Smooth muscle cell (in vitro differentiated cells): ENCODE data around the gene CDKN2B-AS1. TPM values are rescaled to one million over a fixed set of nuclear protein-coding genes. Genes with fewer than 3 reads are reported as not detected.
A peak's percentile ranks its signal among the peaks of the same experiment; 100 is the strongest.

Source experiments
- DNase-seq: peaks from one replicate; lab custom pipeline; 2025; ENCODE audit not compliant: unreplicated experiment; lab: John Stamatoyannopoulos, UW
- H2AFZ ChIP-seq: fragments of 200-600 bp; sonication (generic); 2 replicates; pipeline ENCODE4 v1.6.0; 2016; ENCODE audit warnings: antibody characterized with exemption, low read depth, mild to moderate bottlenecking
- H3F3A ChIP-seq: fragments of 200-600 bp; sonication (generic); 2 replicates; pipeline ENCODE4 v1.6.0; 2017; ENCODE audit warnings: antibody characterized with exemption, low read depth
- H3K27ac ChIP-seq: fragments of 200-600 bp; sonication (generic); 2 replicates; pipeline ENCODE4 v1.5.1; 2016; ENCODE audit warnings: low read depth, mild to moderate bottlenecking
- H3K27me3 ChIP-seq: fragments of 200-600 bp; sonication (generic); 2 replicates; pipeline ENCODE4 v1.6.1; 2016; ENCODE audit warnings: low read depth, mild to moderate bottlenecking
- H3K36me3 ChIP-seq: fragments of 200-600 bp; sonication (generic); 2 replicates; pipeline ENCODE4 v1.5.1; 2016; ENCODE audit warnings: low read depth
- H3K4me1 ChIP-seq: fragments of 200-600 bp; sonication (generic); 2 replicates; pipeline ENCODE4 v1.5.1; 2016; ENCODE audit warnings: low read depth
- H3K4me2 ChIP-seq: fragments of 200-600 bp; sonication (generic); 2 replicates; pipeline ENCODE4 v1.6.0; 2016; ENCODE audit warnings: mild to moderate bottlenecking
- H3K4me3 ChIP-seq: fragments of 200-600 bp; sonication (generic); 2 replicates; pipeline ENCODE4 v1.5.1; 2016; ENCODE audit warnings: mild to moderate bottlenecking
- H3K79me2 ChIP-seq: fragments of 200-600 bp; sonication (generic); 2 replicates; pipeline ENCODE4 v1.6.0; 2016; ENCODE audit warnings: low read depth, mild to moderate bottlenecking
- H3K9ac ChIP-seq: fragments of 200-600 bp; sonication (generic); 2 replicates; pipeline ENCODE4 v1.6.0; 2016; ENCODE audit warnings: low read depth
- H3K9me3 ChIP-seq: fragments of 200-600 bp; sonication (generic); replicated peaks from 2 replicates; pipeline ENCODE4 v1.5.1; 2016; ENCODE audit warnings: low read depth
- H4K20me1 ChIP-seq: fragments of 200-600 bp; sonication (generic); 2 replicates; pipeline ENCODE4 v1.6.0; 2016; ENCODE audit warnings: low read depth
- WGBS: methylation state at CpG from one replicate; pipeline ENCODE4 v1.1.7; 2016; ENCODE audit warnings: low lambda C conversion rate; 5-methylcytosine and 5-hydroxymethylcytosine counted together
- polyA plus RNA-seq: library from polyadenylated mRNA; unstranded; fragments of >200 nt; fragmentation: Nextera tagmentation; extraction: Ambion mirVana; gene quantifications from 2 replicates; pipeline ENCODE4 v1.2.1, GENCODE V29; 2016
- total RNA-seq: library from RNA; depleted of rRNA; stranded (reverse); fragments of >200 nt; gene quantifications from 2 replicates; pipeline ENCODE4 v1.2.3, GENCODE V29; 2014
- TF ChIP-seq, protein P1 (sequence below): fragments of 200-600 bp; sonication (generic); IDR thresholded peaks from 2 replicates; pipeline ENCODE4 v1.5.1; 2017; ENCODE audit warnings: borderline replicate concordance, mild to moderate bottlenecking, antibody characterized with exemption; ENCODE audit not compliant: insufficient read depth, poor library complexity, severe bottlenecking

The CDKN2B-AS1 gene
- total and polyA plus RNA-seq, 2 experiments from 2014 or later = 32.7 to 38.5 TPM

DNA sequence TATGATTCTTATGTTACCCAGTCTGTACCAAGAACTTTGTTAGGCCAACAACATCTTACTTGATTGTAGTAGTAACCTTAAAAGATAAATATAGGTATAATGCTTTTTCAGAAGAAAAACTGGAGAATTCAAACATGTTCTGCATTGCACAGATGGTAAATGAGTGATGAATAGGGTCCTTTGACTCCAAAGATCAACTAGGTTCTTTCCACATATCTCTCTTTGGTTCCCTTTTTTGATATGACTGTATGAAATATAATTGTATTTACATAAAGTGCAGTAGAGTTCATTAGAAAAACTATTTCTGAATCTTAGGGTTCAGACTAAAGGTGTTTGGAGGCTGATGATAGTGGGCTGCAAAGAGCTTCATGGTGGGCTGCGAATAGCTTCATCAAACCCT is 165.0 kb downstream of the CDKN2B-AS1 start:
- Histone ChIP-seq H3F3A (peaks cover 29% of the 10 kb centered on the region), H3K27me3 (no peaks in the 10 kb centered on the region), H3K36me3 (no peaks in the 10 kb centered on the region), H2AFZ (peak overlapping the region; percentile 38), H3K4me2 (peak overlapping the region; percentile 65), H3K27ac (peak overlapping the region; percentile 95), H4K20me1 (no peaks in the 10 kb centered on the region), H3K79me2 (no peaks in the 10 kb centered on the region), H3K9me3 (no peaks in the 10 kb centered on the region), H3K4me1 (peaks cover 20% of the 10 kb centered on the region), H3K4me3 (no peak overlapping the region), H3K9ac (no peak overlapping the region)
- no peak for DNase-seq
- TF ChIP-seq, protein P1, sequence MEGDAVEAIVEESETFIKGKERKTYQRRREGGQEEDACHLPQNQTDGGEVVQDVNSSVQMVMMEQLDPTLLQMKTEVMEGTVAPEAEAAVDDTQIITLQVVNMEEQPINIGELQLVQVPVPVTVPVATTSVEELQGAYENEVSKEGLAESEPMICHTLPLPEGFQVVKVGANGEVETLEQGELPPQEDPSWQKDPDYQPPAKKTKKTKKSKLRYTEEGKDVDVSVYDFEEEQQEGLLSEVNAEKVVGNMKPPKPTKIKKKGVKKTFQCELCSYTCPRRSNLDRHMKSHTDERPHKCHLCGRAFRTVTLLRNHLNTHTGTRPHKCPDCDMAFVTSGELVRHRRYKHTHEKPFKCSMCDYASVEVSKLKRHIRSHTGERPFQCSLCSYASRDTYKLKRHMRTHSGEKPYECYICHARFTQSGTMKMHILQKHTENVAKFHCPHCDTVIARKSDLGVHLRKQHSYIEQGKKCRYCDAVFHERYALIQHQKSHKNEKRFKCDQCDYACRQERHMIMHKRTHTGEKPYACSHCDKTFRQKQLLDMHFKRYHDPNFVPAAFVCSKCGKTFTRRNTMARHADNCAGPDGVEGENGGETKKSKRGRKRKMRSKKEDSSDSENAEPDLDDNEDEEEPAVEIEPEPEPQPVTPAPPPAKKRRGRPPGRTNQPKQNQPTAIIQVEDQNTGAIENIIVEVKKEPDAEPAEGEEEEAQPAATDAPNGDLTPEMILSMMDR = no peak
- WGBS = 96% methylated on average over 1 of the region's 1 CpG

DNA sequence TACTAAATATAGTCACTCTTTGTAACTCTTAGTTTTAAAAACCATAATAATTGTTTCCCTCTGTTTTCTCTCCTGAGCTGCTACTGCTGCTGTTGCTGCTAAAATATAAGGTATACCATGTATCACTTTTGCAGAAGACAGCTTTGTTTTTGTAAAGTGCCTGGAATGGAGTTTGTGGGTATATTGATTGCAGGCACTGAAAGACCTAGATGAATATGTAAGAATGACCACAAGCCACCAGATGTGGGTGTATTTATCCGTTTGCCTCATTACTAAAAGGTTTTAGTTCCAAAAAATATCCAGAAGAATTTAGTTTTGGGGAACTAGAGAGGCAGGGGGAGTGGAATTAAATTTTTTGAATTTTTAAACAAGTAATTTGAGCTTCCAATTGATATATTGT is 165.6 kb downstream of the CDKN2B-AS1 start:
- Histone ChIP-seq H3K27me3 (no peaks in the 10 kb centered on the region), H3K4me3 (no peak overlapping the region), H3K9me3 (no peaks in the 10 kb centered on the region), H3K4me2 (peak overlapping the region; percentile 65), H3K36me3 (no peaks in the 10 kb centered on the region), H3K4me1 (peaks cover 25% of the 10 kb centered on the region), H3K27ac (peak overlapping the region; percentile 95), H2AFZ (peak overlapping the region; percentile 38), H3K9ac (no peak overlapping the region), H4K20me1 (no peaks in the 10 kb centered on the region), H3K79me2 (no peaks in the 10 kb centered on the region), H3F3A (peaks cover 33% of the 10 kb centered on the region)
- no peak for DNase-seq
- TF ChIP-seq, protein P1 = no peak
- WGBS = 18% methylated on average over 1 of the region's 1 CpG

DNA sequence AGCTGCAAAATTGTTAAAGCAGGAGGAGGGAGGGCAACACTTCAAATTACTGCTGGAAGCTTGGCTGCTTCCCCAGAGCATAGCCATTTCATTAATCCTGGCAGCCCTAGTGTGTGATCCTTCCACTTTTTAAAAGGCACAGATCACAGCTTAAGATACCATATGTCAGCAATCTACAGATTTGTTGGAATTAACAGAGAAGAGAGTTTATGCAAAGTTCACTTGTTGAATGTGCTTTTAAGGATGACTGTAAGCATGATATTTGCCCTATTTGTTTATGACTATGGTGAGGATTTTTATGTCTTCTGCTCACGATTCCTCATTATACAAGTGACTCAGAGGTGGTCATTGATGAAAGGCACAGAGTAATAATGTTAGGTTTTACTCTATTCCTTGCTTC is 170.6 kb downstream of the CDKN2B-AS1 start:
- WGBS = 19% methylated on average over 1 of the region's 1 CpG
- H3K4me1 ChIP-seq = peaks cover 16% of the 10 kb centered on the region
- H3K4me3 ChIP-seq = no peak overlapping the region
- H3K9me3 ChIP-seq = no peaks in the 10 kb centered on the region
- no peaks in the 10 kb centered on the region for H3K79me2 ChIP-seq
- H3K27me3 ChIP-seq = no peaks in the 10 kb centered on the region
- TF ChIP-seq, protein P1 = no peak
- H3K4me2 ChIP-seq = peak overlapping the region; percentile 66
- H2AFZ ChIP-seq = peak overlapping the region; percentile 71
- peak overlapping the region; percentile 89 for H3K27ac ChIP-seq
- no peak for DNase-seq
- no peaks in the 10 kb centered on the region for H4K20me1 ChIP-seq
- no peaks in the 10 kb centered on the region for H3K36me3 ChIP-seq
- H3K9ac ChIP-seq = peak overlapping the region; percentile 37
- H3F3A ChIP-seq = peaks cover 19% of the 10 kb centered on the region

DNA sequence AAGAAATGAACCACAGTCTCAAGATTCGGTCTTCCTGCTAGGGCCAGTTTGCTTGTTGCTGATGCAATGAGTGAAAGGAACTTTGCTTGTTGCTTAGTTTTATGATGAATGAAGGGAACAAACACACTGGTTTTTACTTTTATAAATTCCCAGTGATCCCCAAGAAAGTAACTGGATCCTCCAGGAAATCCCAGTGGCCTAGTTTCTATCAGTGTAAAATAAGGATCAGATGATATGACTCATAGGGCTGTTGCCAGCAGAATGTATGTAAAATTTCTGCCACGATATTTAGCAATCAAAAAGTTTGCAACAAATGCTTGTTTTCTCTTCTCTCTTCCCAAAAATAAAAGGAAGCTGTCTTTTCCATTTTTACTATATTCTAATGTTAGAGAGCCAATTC is 174.7 kb downstream of the CDKN2B-AS1 start:
- no peaks in the 10 kb centered on the region for H3K36me3 ChIP-seq
- H4K20me1 ChIP-seq = no peaks in the 10 kb centered on the region
- peak overlapping the region; percentile 47 for H3K9ac ChIP-seq
- H3K4me2 ChIP-seq = peak overlapping the region; percentile 38
- 28% methylated on average over 2 of the region's 2 CpGs for WGBS
- no peak overlapping the region for H3K4me3 ChIP-seq
- no peaks in the 10 kb centered on the region for H3K9me3 ChIP-seq
- H3K27me3 ChIP-seq = no peaks in the 10 kb centered on the region
- H2AFZ ChIP-seq = no peak overlapping the region
- H3K4me1 ChIP-seq = peaks cover 16% of the 10 kb centered on the region
- TF ChIP-seq, protein P1 = no peak
- H3F3A ChIP-seq = peaks cover 15% of the 10 kb centered on the region
- no peak for DNase-seq
- no peaks in the 10 kb centered on the region for H3K79me2 ChIP-seq
- H3K27ac ChIP-seq = peak overlapping the region; percentile 89
